ENCODE data around the gene CTSW. TPM values are rescaled to one million over a fixed set of nuclear protein-coding genes. Genes with fewer than 3 reads are reported as not detected.

Gene CTSW
- total and polyA plus RNA-seq, 2 of the 4 experiments (the other 2 are of a cell fraction) = 0.07 to 0.18 TPM

- no peak for TF ChIP-seq MAFK (IDR thresholded peaks at IDR 0.05; ENCODE audit: low read depth, low read length)
- TF ChIP-seq RCOR1 (IDR thresholded peaks at IDR 0.05; ENCODE audit: insufficient replicate concordance, low read length) = no peak
Observed at GRCh38 chr11:65833297-65834030, 46.2 kb upstream of the CTSW start, which contains the start of gene SNX32 (continued).

GRCh38 chr11:65834202-65834601, 45.4 kb upstream of the CTSW start:
- Histone ChIP-seq H3K36me3 (ENCODE audit: control insufficient read depth, insufficient read depth, low read length) (no peaks in the 10 kb centered on the region), H3K4me1 (ENCODE audit: control insufficient read depth, insufficient read depth, low read length) (peaks cover 3% of the 10 kb centered on the region), H3K27me3 (ENCODE audit: control insufficient read depth, insufficient read depth, low read length) (peaks cover 16% of the 10 kb centered on the region), H2BK20ac (ENCODE audit: low read depth, low read length) (no peak overlapping the region), H2BK120ac (ENCODE audit: low read depth, low read length) (no peak overlapping the region), H3K4me3 (ENCODE audit: insufficient read depth, low read depth, low read length) (peak overlapping the region; percentile 57), H3K23ac (ENCODE audit: low read depth, low read length) (peak overlapping the region; percentile 86), H3K56ac (ENCODE audit: extremely low read depth, insufficient read depth, low read length) (no peak overlapping the region), H2BK5ac (ENCODE audit: low read depth, low read length, poor library complexity, severe bottlenecking) (peak overlapping the region; percentile 34), H3K4ac (ENCODE audit: low read depth, low read length) (peak overlapping the region; percentile 76), H3K14ac (replicated peaks; ENCODE audit: low read depth, low read length) (peak overlapping the region; percentile 81), H2AK5ac (ENCODE audit: low read depth, low read length) (peak overlapping the region; percentile 85), H4K8ac (ENCODE audit: low read depth in 2 of 2, low read length in 2 of 2) (peak overlapping the region; percentile 68 to 89; a peak in 3 of 4 replicates), H2AFZ (replicated peaks; ENCODE audit: low read length, poor library complexity) (peak overlapping the region; percentile 98), H4K5ac (ENCODE audit: low read depth, low read length) (peak overlapping the region; percentile 4), H3K79me1 (ENCODE audit: low read depth in 1 of 2, low read length in 2 of 2) (peaks cover 6 to 12% of the 10 kb centered on the region in 2 experiments; a peak in 2 of 4 replicates), H4K91ac (ENCODE audit: insufficient read depth, low read depth, low read length) (0 out of 2 replicates have a peak overlapping the region, but pooled peaks have one; percentile 21), H3K18ac (ENCODE audit: low read depth, low read length) (peak overlapping the region; percentile 0; the same call in 1 of the 2 replicates), H4K20me1 (ENCODE audit: insufficient read depth, low read length) (no peaks in the 10 kb centered on the region), H3K4me2 (ENCODE audit: low read depth, low read length) (peak overlapping the region; percentile 71), H3K27ac (ENCODE audit: insufficient read depth, low read length) (no peak overlapping the region; the same call in 1 of the 2 replicates), H2BK15ac (ENCODE audit: low read depth, low read length) (no peak overlapping the region), H3K9me3 (ENCODE audit: control insufficient read depth, insufficient read depth, low read length) (no peaks in the 10 kb centered on the region), H3K9me1 (ENCODE audit: insufficient read depth, low read length) (peaks cover 21% of the 10 kb centered on the region), H3K9ac (ENCODE audit: low read depth, low read length) (peak overlapping the region; percentile 59), H2AK9ac (replicated peaks; ENCODE audit: low read depth, low read length, poor library complexity) (peak overlapping the region; percentile 96)
- in situ Hi-C loops (cut with MboI; ENCODE audit: low sequenced_read_pairs) (no loop called here), intact Hi-C loops (cut with micrococcal nuclease) (no loop called here), dilution Hi-C loops (cut with HindIII; ENCODE audit: low sequenced_read_pairs, unreplicated experiment) (no loop called here)
- ATAC-seq (ENCODE audit: low read depth) (no peak; the same call in 1 of the 2 replicates), DNase-seq (no peak)
- WGBS, 2 experiments (ENCODE audit: extremely low coverage in 2 of 2, insufficient read length in 1 of 2) = 68% methylated on average over 3 of the region's 6 CpGs; no CpG with 5 or more reads in 1 of the 2 experiments
- CTCF ChIA-PET = no interaction called here
- BruUV-seq (replicated peaks) = no TSS peak
- POLR2A ChIA-PET (ENCODE audit: unreplicated experiment) = interaction anchor here (0.5 kb wide), 1 partner anchor 180 kb away, joined by 7 read pairs; no protein-coding TSS in a partner anchor
- TF ChIP-seq MAFK (IDR thresholded peaks at IDR 0.05; ENCODE audit: low read depth, low read length) (no peak), USF2 (IDR thresholded peaks at IDR 0.05; ENCODE audit: low read depth, low read length) (no peak), NFE2L2 (IDR thresholded peaks at IDR 0.05; ENCODE audit: low read depth, low read length) (no peak), POLR2A (IDR thresholded peaks at IDR 0.05; ENCODE audit: low read depth, low read length) (no peak), CHD1 (IDR thresholded peaks at IDR 0.05; ENCODE audit: low read depth, low read length) (no peak), FOS (IDR thresholded peaks at IDR 0.05; ENCODE audit: low read depth, low read length) (no peak), SMC3 (IDR thresholded peaks at IDR 0.05; ENCODE audit: low read depth, low read length) (no peak), RCOR1 (IDR thresholded peaks at IDR 0.05; ENCODE audit: insufficient replicate concordance, low read length) (no peak), CEBPB (IDR thresholded peaks at IDR 0.05; ENCODE audit: low read depth, low read length) (no peak), ELK1 (IDR thresholded peaks at IDR 0.05; ENCODE audit: borderline replicate concordance, low read depth, low read length) (no peak), RFX5 (IDR thresholded peaks at IDR 0.05; ENCODE audit: low read depth, low read length) (no peak), RAD21 (IDR thresholded peaks at IDR 0.05; ENCODE audit: low read length) (no peak), MAZ (IDR thresholded peaks at IDR 0.05; ENCODE audit: borderline replicate concordance, low read depth, low read length) (no peak), MXI1 (IDR thresholded peaks at IDR 0.05; ENCODE audit: borderline replicate concordance, low read depth, low read length) (no peak), BHLHE40 (IDR thresholded peaks at IDR 0.05; ENCODE audit: low read depth, low read length) (no peak)

Data from IMR-90 (cell line).